Measurements from ENCODE around the gene ANXA6.

DNA sequence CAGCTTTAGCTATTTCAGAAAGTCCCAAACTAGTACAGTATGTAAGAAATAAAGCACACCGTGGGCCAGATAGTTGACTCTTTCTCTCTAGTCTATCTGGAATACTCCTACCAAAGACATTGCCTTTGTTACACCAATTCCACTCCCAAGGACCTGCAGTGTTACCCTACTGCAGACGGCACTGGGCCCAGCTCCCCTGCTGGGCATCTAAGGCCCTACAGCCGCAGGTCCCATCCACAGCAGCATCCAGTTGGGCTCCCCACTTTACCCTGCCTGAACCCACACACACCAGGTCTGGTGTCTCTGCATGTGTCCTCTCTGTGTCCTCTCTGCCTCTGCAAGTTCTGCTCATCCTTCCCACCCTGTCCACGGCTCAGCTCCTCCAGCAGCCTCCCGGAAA is 99.3 kb downstream of the ANXA6 start:
- TF ChIP-seq, protein P1, sequence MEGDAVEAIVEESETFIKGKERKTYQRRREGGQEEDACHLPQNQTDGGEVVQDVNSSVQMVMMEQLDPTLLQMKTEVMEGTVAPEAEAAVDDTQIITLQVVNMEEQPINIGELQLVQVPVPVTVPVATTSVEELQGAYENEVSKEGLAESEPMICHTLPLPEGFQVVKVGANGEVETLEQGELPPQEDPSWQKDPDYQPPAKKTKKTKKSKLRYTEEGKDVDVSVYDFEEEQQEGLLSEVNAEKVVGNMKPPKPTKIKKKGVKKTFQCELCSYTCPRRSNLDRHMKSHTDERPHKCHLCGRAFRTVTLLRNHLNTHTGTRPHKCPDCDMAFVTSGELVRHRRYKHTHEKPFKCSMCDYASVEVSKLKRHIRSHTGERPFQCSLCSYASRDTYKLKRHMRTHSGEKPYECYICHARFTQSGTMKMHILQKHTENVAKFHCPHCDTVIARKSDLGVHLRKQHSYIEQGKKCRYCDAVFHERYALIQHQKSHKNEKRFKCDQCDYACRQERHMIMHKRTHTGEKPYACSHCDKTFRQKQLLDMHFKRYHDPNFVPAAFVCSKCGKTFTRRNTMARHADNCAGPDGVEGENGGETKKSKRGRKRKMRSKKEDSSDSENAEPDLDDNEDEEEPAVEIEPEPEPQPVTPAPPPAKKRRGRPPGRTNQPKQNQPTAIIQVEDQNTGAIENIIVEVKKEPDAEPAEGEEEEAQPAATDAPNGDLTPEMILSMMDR (IDR thresholded peaks at IDR 0.05) = no peak
- TF ChIP-seq POLR2AphosphoS5 (IDR thresholded peaks at IDR 0.05) (no peak), POLR2A (IDR thresholded peaks at IDR 0.05) (no peak), EP300 (IDR thresholded peaks at IDR 0.05) (no peak)

Measured in stomach (tissue), 4 donors.